GM23338 (cell line): Measurements from ENCODE around the gene SRGAP1. TPM values are rescaled to one million over a fixed set of nuclear protein-coding genes. Genes with fewer than 3 reads are reported as not detected.

ENCODE experiments used
- ATAC-seq: fragments of 200-7000 bp; cut with Tn5 transposase; 3 replicates; pipeline ENCODE4 v1.9.1; 2020
- DNase-seq: peaks from one replicate; pipeline ENCODE4 v3.0.0-alpha.2; 2015; ENCODE audit warnings: low spot score
- H2AFZ ChIP-seq: fragments of 200-600 bp; sonication (generic); 2 replicates; pipeline ENCODE4 v1.8.0; 2016; ENCODE audit warnings: antibody characterized with exemption, mild to moderate bottlenecking, moderate library complexity
- H3F3A ChIP-seq: fragments of 200-600 bp; sonication (generic); replicated peaks from 2 replicates; pipeline ENCODE4 v1.8.0; 2017; ENCODE audit warnings: antibody characterized with exemption, mixed run types, low read depth
- H3K27ac ChIP-seq: fragments of 200-600 bp; sonication (generic); 2 replicates; pipeline ENCODE4 v1.6.1; 2016; ENCODE audit warnings: low read depth
- H3K27me3 ChIP-seq: fragments of 200-600 bp; sonication (generic); 2 replicates; pipeline ENCODE4 v1.8.0; 2016; ENCODE audit warnings: mild to moderate bottlenecking, mixed run types, moderate library complexity; ENCODE audit not compliant: insufficient read depth
- H3K36me3 ChIP-seq: fragments of 200-600 bp; sonication (generic); 2 replicates; pipeline ENCODE4 v1.8.0; 2016; ENCODE audit warnings: mild to moderate bottlenecking; ENCODE audit not compliant: insufficient read depth
- H3K4me1 ChIP-seq: fragments of 200-600 bp; sonication (generic); 2 replicates; pipeline ENCODE4 v1.8.0; 2016; ENCODE audit warnings: mild to moderate bottlenecking, moderate library complexity; ENCODE audit not compliant: insufficient read depth
- H3K4me2 ChIP-seq: fragments of 200-600 bp; sonication (generic); 2 replicates; pipeline ENCODE4 v1.7.1; 2017; ENCODE audit warnings: mixed run types
- H3K4me3 ChIP-seq: fragments of 200-600 bp; sonication (generic); 2 replicates; pipeline ENCODE4 v1.6.1; 2016; ENCODE audit warnings: mixed run types
- H3K79me2 ChIP-seq: fragments of 200-600 bp; sonication (generic); replicated peaks from 2 replicates; pipeline ENCODE4 v1.8.0; 2017; ENCODE audit warnings: mild to moderate bottlenecking; ENCODE audit not compliant: insufficient read depth
- H3K9me2 ChIP-seq: fragments of 200-600 bp; sonication (generic); 2 replicates; pipeline ENCODE4 v1.8.0; 2017; ENCODE audit not compliant: insufficient read depth
- H4K20me1 ChIP-seq: fragments of 200-600 bp; sonication (generic); replicated peaks from 2 replicates; pipeline ENCODE4 v1.8.0; 2017; ENCODE audit warnings: mild to moderate bottlenecking; ENCODE audit not compliant: insufficient read depth
- H3K27ac Mint-ChIP-seq: 2 replicates; pipeline ENCODE4 v1.8.0; 2020; ENCODE audit warnings: inconsistent platforms, mild to moderate bottlenecking, moderate library complexity, mixed read lengths
- H3K27me3 Mint-ChIP-seq: 3 replicates; pipeline ENCODE4 v1.8.0; 2022; ENCODE audit warnings: low read depth, mild to moderate bottlenecking, moderate library complexity, mixed read lengths, inconsistent platforms; ENCODE audit not compliant: insufficient read depth, poor library complexity
- H3K36me3 Mint-ChIP-seq: 3 replicates; pipeline ENCODE4 v1.8.0; 2021; ENCODE audit warnings: low read depth, mild to moderate bottlenecking, inconsistent platforms, moderate library complexity, mixed read lengths
- H3K4me1 Mint-ChIP-seq: 3 replicates; pipeline ENCODE4 v1.8.0; 2020; ENCODE audit warnings: mild to moderate bottlenecking, inconsistent platforms, mixed read lengths
- H3K4me3 Mint-ChIP-seq: 3 replicates; pipeline ENCODE4 v1.8.0; 2021; ENCODE audit warnings: moderate library complexity, mild to moderate bottlenecking, inconsistent platforms, mixed read lengths
- H3K9me3 Mint-ChIP-seq: 3 replicates; pipeline ENCODE4 v1.8.0; 2020; ENCODE audit warnings: moderate library complexity, mild to moderate bottlenecking, inconsistent platforms, mixed read lengths
- CTCF ChIP-seq, 2 experiments: fragments of 200-600 bp in 1 of 2; sonication (generic) in 1 of 2; conservative IDR thresholded peaks; 2 replicates each; pipeline versions ENCODE4 v1.5.1 to v1.6.1; 2016 to 2017; ENCODE audit warnings: antibody characterized with exemption in 2 of 2, low read depth in 2 of 2, mild to moderate bottlenecking in 2 of 2, moderate library complexity in 1 of 2
- ETS1 ChIP-seq: IDR thresholded peaks from 2 replicates; pipeline ENCODE4 v1.6.1; 2016; ENCODE audit warnings: antibody characterized with exemption
- EZH2 ChIP-seq: fragments of 200-600 bp; sonication (generic); IDR thresholded peaks from one replicate; pipeline ENCODE4 v1.8.0; 2017; ENCODE audit warnings: antibody characterized with exemption, mild to moderate bottlenecking, low read depth; ENCODE audit not compliant: unreplicated experiment
- EZH2phosphoT487 ChIP-seq: fragments of 200-600 bp; sonication (generic); IDR thresholded peaks from one replicate; pipeline ENCODE4 v1.8.1; 2018; ENCODE audit warnings: antibody characterized with exemption; ENCODE audit not compliant: unreplicated experiment
- JUNB ChIP-seq: IDR thresholded peaks from one replicate; pipeline ENCODE4 v1.6.1; 2016; ENCODE audit warnings: antibody characterized with exemption; ENCODE audit not compliant: unreplicated experiment
- NANOG ChIP-seq: IDR thresholded peaks from 2 replicates; pipeline ENCODE4 v1.6.1; 2016; ENCODE audit warnings: antibody characterized with exemption, borderline replicate concordance
- POLR2AphosphoS5 ChIP-seq: IDR thresholded peaks from 2 replicates; pipeline ENCODE4 v1.6.1; 2016; ENCODE audit warnings: antibody characterized with exemption, low read depth
- STAT1 ChIP-seq: IDR thresholded peaks from one replicate; pipeline ENCODE4 v1.6.1; 2016; ENCODE audit warnings: antibody characterized with exemption; ENCODE audit not compliant: unreplicated experiment
- ZNF331 ChIP-seq: fragments of 250-450 bp; sonication (Bioruptor Pico); IDR thresholded peaks from 2 replicates; pipeline ENCODE4 v1.5.0; 2020; ENCODE audit warnings: low read depth, mild to moderate bottlenecking, moderate library complexity
- ZNF462 ChIP-seq: fragments of 250-450 bp; sonication (Bioruptor Pico); IDR thresholded peaks from 2 replicates; pipeline ENCODE4 v1.5.0; 2020; ENCODE audit warnings: mild to moderate bottlenecking, moderate library complexity
- polyA plus RNA-seq: library from polyadenylated mRNA; unstranded; fragments of >200 nt; fragmentation: Nextera tagmentation; extraction: Ambion mirVana; gene quantifications from 2 replicates; pipeline ENCODE4 v1.2.1, GENCODE V29; 2016
- total RNA-seq: library from RNA; depleted of rRNA; stranded (reverse); fragments of >200 nt; shearing (Covaris generic); gene quantifications from 2 replicates; pipeline ENCODE4 v1.2.3, GENCODE V29; 2014

Gene SRGAP1
- total and polyA plus RNA-seq, 2 experiments from 2014 or later = 6.1 to 8.1 TPM

GRCh38 chr12:63893170-63893569, 48.7 kb downstream of the SRGAP1 start:
- H3K36me3 ChIP-seq = no peaks in the 10 kb centered on the region
- TF ChIP-seq CTCF (conservative IDR thresholded peaks at IDR 0.05; ENCODE audit: low read depth in 2 of 2) = no peak
- TF ChIP-seq ETS1 = no peak
- TF ChIP-seq ZNF331 (CRISPR knock-in tag) = no peak
- no peak for TF ChIP-seq EZH2phosphoT487
- peaks cover 32% of the 10 kb centered on the region for H3K4me1 Mint-ChIP-seq
- 0 out of 3 replicates have a peak overlapping the region, but pooled peaks have one; percentile 9 for H3K4me3 Mint-ChIP-seq
- no peak overlapping the region for H3K27ac ChIP-seq
- no peak overlapping the region for H3K27ac Mint-ChIP-seq
- no peaks in the 10 kb centered on the region for H3K9me3 Mint-ChIP-seq
- no peaks in the 10 kb centered on the region for H4K20me1 ChIP-seq
- peak overlapping the region; percentile 59 for H3K4me2 ChIP-seq
- H3K4me1 ChIP-seq = peaks cover 32% of the 10 kb centered on the region
- H3K4me3 ChIP-seq = peak overlapping the region; percentile 2; the same call in 1 of the 2 replicates
- 0 out of 2 replicates have a peak, but pooled peaks cover 8% of the 10 kb centered on the region for H3K79me2 ChIP-seq
- no peaks in the 10 kb centered on the region for H3K27me3 ChIP-seq
- H3K27me3 Mint-ChIP-seq = no peaks in the 10 kb centered on the region
- no peaks in the 10 kb centered on the region for H3K36me3 Mint-ChIP-seq
- H2AFZ ChIP-seq = no peak overlapping the region
- peak; percentile 30 for DNase-seq
- H3K9me2 ChIP-seq = peaks cover 7% of the 10 kb centered on the region; the same call in 1 of the 2 replicates
- no peaks in the 10 kb centered on the region for H3F3A ChIP-seq
- ATAC-seq = peak; percentile 73

GRCh38 chr12:63894132-63894531, 49.6 kb downstream of the SRGAP1 start:
- H3K27ac Mint-ChIP-seq = 0 out of 2 replicates have a peak overlapping the region, but pooled peaks have one; percentile 48
- no peak overlapping the region for H3K4me2 ChIP-seq
- no peak overlapping the region for H2AFZ ChIP-seq
- H3K4me1 Mint-ChIP-seq = peaks cover 34% of the 10 kb centered on the region
- H3K36me3 Mint-ChIP-seq = no peaks in the 10 kb centered on the region
- H3K27ac ChIP-seq = no peak overlapping the region
- 0 out of 2 replicates have a peak, but pooled peaks cover 8% of the 10 kb centered on the region for H3K79me2 ChIP-seq
- H3K9me3 Mint-ChIP-seq = no peaks in the 10 kb centered on the region
- no peak overlapping the region for H3K4me3 ChIP-seq
- H3K27me3 ChIP-seq = no peaks in the 10 kb centered on the region
- ATAC-seq (no peak), DNase-seq (no peak)
- TF ChIP-seq POLR2AphosphoS5 = no peak
- no peak for TF ChIP-seq NANOG
- no peak for TF ChIP-seq STAT1
- TF ChIP-seq JUNB = no peak
- no peak for TF ChIP-seq CTCF (conservative IDR thresholded peaks at IDR 0.05; ENCODE audit: low read depth in 2 of 2)
- no peak for TF ChIP-seq EZH2
- no peak for TF ChIP-seq ZNF331 (CRISPR knock-in tag)
- TF ChIP-seq ZNF462 (CRISPR knock-in tag) = no peak
- TF ChIP-seq EZH2phosphoT487 = no peak
- no peak overlapping the region for H3K4me3 Mint-ChIP-seq
- H3K36me3 ChIP-seq = no peaks in the 10 kb centered on the region
- no peaks in the 10 kb centered on the region for H3K27me3 Mint-ChIP-seq
- no peaks in the 10 kb centered on the region for H3F3A ChIP-seq
- H3K4me1 ChIP-seq = peaks cover 34% of the 10 kb centered on the region
- H3K9me2 ChIP-seq = peaks cover 7% of the 10 kb centered on the region; the same call in 1 of the 2 replicates
- no peaks in the 10 kb centered on the region for H4K20me1 ChIP-seq
